ENCODE measurements around the gene HIVEP3. TPM values are rescaled to one million over a fixed set of nuclear protein-coding genes. Genes with fewer than 3 reads are reported as not detected.

HIVEP3 gene
- total RNA-seq, 4 donors from 2014 or later, result 4.2 to 6.5 (median 4.7) TPM

GRCh38 chr1:41473738-41474362 lies 444.9 kb downstream of the HIVEP3 start:
- H3K9me3 ChIP-seq, result no peaks in the 10 kb centered on the region
- H3K36me3 ChIP-seq, result no peaks in the 10 kb centered on the region
- peak overlapping the region; percentile 9 to 81 (median 43) for H3K27ac ChIP-seq
- peaks cover 0 to 47% (median 32%) of the 10 kb centered on the region in 4 donors for H3K4me1 ChIP-seq
- H3K27me3 ChIP-seq, result no peaks in the 10 kb centered on the region
- DNase-seq (ENCODE audit: low spot score in 2 of 2), result no peak
- TF ChIP-seq POLR2A (IDR thresholded peaks at IDR 0.05), result no peak
- no peak for TF ChIP-seq CTCF (IDR thresholded peaks at IDR 0.05)
- no peak for TF ChIP-seq EP300 (IDR thresholded peaks at IDR 0.05)
- WGBS, 2 donors, result 88 to 93% methylated on average over 6 of the region's 6 CpGs
- H3K4me3 ChIP-seq, result no peak overlapping the region

DNA sequence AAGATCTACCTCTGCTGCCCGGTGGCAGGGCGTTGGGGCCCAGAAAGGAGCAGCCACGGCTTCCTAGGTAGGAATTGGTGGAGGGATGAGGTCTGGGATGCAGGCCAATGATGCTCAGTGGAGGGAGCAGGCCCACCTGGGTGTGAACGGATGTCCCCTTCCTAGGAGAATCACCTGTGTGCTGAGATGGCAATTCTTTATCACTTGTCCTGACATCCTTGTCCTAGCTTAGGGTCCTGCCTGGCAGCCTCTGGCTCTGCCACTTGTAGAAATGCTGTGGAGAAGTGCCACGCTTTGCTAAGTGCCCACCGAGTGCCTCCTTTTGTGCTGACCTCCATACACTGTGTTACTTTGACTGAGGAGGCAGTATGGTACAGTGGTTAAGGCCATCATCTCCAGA lies 447.1 kb downstream of the HIVEP3 start:
- peaks cover 0 to 40% (median 26%) of the 10 kb centered on the region in 4 donors for H3K4me1 ChIP-seq
- WGBS, 2 donors, result 83 to 89% methylated on average over 6 of the region's 6 CpGs

DNA sequence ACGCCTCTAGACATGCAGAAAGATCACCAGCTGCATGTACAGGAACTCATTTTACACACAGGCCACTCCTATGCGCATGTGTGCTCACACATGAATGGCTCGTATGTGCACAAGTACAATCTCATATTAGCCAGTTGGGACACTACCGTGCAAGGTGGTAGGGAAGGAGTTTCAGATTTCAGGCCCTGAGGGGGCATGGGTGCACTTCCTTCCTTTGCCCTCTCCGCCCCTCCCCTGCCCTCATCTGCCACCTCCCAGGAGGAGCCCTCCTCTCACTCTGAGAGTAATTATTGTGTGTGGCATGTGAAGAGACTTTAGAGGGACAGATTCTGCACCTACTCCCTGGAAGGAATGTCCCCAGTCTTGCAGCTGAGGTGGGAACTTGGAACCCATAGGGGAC lies 449.0 kb downstream of the HIVEP3 start:
- Histone ChIP-seq H3K4me1 (peaks cover 0 to 21% (median 10%) of the 10 kb centered on the region in 4 donors), H3K27ac (no peak overlapping the region), H3K27me3 (no peaks in the 10 kb centered on the region), H3K9me3 (no peaks in the 10 kb centered on the region), H3K4me3 (no peak overlapping the region), H3K36me3 (no peaks in the 10 kb centered on the region)
- TF ChIP-seq EP300 (IDR thresholded peaks at IDR 0.05) (no peak), POLR2A (IDR thresholded peaks at IDR 0.05) (no peak), CTCF (IDR thresholded peaks at IDR 0.05) (no peak)
- 73 to 74% methylated on average over 5 of the region's 5 CpGs for WGBS, 2 donors
- DNase-seq (ENCODE audit: low spot score in 2 of 2), result no peak

More for the DNA sequence above, 447.1 kb downstream of the HIVEP3 start:
- Histone ChIP-seq H3K36me3 (no peaks in the 10 kb centered on the region), H3K27me3 (no peaks in the 10 kb centered on the region), H3K4me3 (no peak overlapping the region), H3K9me3 (no peaks in the 10 kb centered on the region), H3K27ac (no peak overlapping the region)
- no peak for TF ChIP-seq CTCF (IDR thresholded peaks at IDR 0.05)
- no peak for TF ChIP-seq POLR2A (IDR thresholded peaks at IDR 0.05)
- TF ChIP-seq EP300 (IDR thresholded peaks at IDR 0.05), result no peak
- no peak for DNase-seq (ENCODE audit: low spot score in 2 of 2)

DNA sequence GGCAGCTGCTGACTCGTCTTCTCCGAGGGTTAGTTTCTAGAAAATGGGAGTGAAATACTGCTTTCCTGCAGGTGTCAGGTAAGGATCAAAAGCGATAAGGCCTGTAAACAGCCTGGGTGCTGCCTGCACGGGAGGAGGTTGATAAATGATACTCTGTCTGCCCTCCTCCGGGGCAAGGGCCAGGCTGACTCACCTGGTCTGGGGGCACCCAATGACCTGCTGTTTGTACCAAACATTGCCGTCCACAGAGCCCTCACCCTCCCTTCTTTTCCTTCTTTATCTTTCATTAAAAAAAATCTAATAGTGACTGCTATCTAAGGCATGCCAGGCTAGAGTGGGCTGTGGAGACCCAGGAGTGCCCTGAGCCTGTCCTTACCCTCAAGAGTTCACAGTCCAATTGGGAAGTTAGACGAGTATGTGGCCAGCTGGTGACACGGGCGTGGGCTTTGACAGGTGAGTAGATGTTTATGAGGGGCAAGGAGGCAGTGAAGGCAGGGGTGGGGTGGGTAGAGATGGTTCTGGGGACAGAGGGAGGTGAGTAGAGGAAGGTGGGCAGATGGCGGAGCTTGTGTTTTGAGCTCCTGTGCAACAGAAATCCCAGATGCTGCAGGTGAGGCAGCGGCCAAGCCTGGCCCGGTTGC lies 450.5 kb downstream of the HIVEP3 start:
- 82 to 83% methylated on average over 12 of the region's 12 CpGs for WGBS, 2 donors
- Histone ChIP-seq H3K27me3 (no peaks in the 10 kb centered on the region), H3K4me1 (peaks cover 0 to 10% (median 0%) of the 10 kb centered on the region in 4 donors), H3K4me3 (no peak overlapping the region), H3K9me3 (no peaks in the 10 kb centered on the region), H3K36me3 (no peaks in the 10 kb centered on the region), H3K27ac (no peak overlapping the region)
- DNase-seq (ENCODE audit: low spot score in 2 of 2), result no peak
- no peak for TF ChIP-seq POLR2A (IDR thresholded peaks at IDR 0.05)
- TF ChIP-seq CTCF (IDR thresholded peaks at IDR 0.05), result no peak
- no peak for TF ChIP-seq EP300 (IDR thresholded peaks at IDR 0.05)

DNA sequence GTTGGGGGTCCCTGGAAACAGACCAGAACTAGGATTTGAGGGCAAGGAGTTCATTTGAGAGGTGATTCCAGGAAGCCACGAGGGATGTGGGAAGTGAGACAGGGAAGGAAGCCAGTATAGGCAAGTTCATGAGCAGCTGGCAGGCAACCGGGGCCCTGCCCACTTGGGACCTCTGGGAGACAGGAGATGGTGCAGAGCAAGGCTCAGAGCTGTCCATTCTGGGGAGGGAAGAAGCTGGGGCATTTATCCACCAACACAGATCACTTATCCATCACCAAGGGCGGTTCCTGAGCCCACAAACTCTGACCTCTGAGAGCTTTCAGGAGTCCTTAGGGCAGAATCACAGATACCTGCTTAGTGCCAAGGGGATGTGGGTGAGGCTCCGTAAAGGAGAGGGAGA lies 451.0 kb downstream of the HIVEP3 start:
- no peaks in the 10 kb centered on the region for H3K36me3 ChIP-seq
- DNase-seq (ENCODE audit: low spot score in 2 of 2), result no peak
- H3K9me3 ChIP-seq, result no peaks in the 10 kb centered on the region
- H3K27ac ChIP-seq, result no peak overlapping the region
- peaks cover 0 to 10% (median 0%) of the 10 kb centered on the region in 4 donors for H3K4me1 ChIP-seq
- H3K4me3 ChIP-seq, result no peak overlapping the region
- 45 to 54% methylated on average over 3 to 4 of the region's 4 CpGs for WGBS, 2 donors
- TF ChIP-seq EP300 (IDR thresholded peaks at IDR 0.05) (no peak), CTCF (IDR thresholded peaks at IDR 0.05) (no peak), POLR2A (IDR thresholded peaks at IDR 0.05) (no peak)
- H3K27me3 ChIP-seq, result no peaks in the 10 kb centered on the region

Measured in tibial nerve (tissue), 4 donors.